ENCODE data around the gene CA9.

The CA9 gene

GRCh38 chr9:35691757-35692301 is 18.1 kb downstream of the CA9 start:
- DNase-seq (ENCODE audit: low read depth), result no peak

- DNase-seq (ENCODE audit: low read depth), result no peak
These were observed 22.2 kb downstream of the CA9 start for GRCh38 chr9:35695943-35696401.

- no peak for DNase-seq (ENCODE audit: low read depth)
These were observed 22.9 kb downstream of the CA9 start for GRCh38 chr9:35696520-35697215.

DNA sequence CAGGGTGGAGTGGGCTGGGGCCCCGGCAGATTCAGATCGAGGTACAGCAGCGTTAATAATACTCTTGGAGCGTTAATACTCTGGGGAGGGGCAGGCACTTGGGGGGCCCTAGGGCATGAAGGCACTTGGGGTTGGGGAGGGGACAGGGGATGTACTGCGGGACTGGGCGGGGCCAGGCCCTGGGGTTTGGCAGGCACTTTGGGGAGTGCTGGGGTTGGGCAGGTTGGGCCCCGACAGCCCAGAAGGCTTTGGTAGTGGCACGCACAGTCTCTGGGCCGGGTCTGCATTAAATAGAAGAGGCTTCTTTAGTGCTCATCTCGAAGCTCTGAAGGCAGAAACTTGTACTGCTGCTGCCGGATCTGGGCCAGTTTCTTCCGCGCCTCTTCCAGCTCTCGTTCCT is 23.8 kb downstream of the CA9 start:
- DNase-seq (ENCODE audit: low read depth), result no peak

GRCh38 chr9:35698231-35698630 is 24.5 kb downstream of the CA9 start:
- DNase-seq (ENCODE audit: low read depth), result no peak

DNA sequence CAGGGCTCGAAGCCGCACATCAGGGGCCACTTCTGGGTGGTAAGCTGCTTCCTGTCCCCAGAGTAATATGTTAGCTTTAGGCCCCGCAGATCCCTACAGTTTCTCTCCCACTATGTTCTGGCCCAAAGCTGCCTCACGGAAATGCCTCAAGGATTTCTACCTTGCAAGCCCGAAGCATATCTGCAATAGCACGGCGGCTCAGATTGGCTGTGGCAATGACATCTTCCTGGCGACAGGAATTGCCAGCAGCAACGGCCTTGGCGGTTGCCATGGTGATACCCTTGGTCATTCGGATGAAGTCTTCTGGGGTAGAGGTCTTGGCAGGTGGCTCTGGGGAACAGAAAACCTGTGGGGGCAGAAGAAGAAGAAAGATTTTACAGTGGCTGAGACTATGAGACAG is 26.3 kb downstream of the CA9 start:
- DNase-seq (ENCODE audit: low read depth), result no peak

DNA sequence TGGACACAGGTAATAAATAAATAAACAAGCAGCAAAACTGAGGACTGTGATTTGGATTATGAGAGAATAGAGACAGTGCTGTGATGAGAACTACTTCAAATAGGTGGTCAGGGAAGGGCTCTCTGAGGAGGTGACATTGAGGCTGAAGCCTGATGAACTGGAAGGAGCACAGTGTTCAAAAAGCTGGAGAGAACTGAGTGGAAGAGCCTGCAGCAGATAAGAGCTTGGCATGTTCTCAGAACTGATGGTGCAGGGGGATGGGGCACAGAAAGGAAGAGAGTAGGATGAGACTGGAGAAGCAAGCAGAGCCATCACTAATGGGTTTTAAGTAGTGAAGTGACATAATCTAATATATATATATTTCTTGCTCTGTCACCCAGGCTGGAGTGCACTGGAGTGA is 27.2 kb downstream of the CA9 start:
- no peak for DNase-seq (ENCODE audit: low read depth)

DNA sequence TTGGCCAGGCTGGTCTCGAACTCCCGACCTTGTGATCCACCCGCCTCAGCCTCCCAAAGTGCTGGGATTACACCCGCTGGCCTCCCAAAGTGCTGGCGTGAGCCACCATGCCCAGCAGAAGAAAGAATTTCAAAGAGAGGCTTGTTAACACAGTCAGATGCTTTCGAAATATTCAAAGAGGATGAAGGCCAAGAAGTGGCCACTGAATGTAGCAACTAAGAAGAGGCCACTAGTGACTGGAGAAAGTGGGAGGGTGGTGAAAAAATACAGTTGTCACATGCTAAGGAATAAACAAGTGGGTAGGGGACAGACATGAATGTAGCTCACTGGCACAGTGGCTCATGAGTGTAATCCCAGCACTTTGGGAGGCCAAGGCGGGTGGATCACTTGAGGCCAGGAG is 29.0 kb downstream of the CA9 start:
- no peak for DNase-seq (ENCODE audit: low read depth)

GRCh38 chr9:35703906-35704672 is 30.4 kb downstream of the CA9 start:
- DNase-seq (ENCODE audit: low read depth), result no peak

- no peak for DNase-seq (ENCODE audit: low read depth)
These were observed 31.6 kb downstream of the CA9 start for GRCh38 chr9:35705372-35705771.

- DNase-seq (ENCODE audit: low read depth), result no peak
These were observed 32.2 kb downstream of the CA9 start for GRCh38 chr9:35705836-35706430.

DNA sequence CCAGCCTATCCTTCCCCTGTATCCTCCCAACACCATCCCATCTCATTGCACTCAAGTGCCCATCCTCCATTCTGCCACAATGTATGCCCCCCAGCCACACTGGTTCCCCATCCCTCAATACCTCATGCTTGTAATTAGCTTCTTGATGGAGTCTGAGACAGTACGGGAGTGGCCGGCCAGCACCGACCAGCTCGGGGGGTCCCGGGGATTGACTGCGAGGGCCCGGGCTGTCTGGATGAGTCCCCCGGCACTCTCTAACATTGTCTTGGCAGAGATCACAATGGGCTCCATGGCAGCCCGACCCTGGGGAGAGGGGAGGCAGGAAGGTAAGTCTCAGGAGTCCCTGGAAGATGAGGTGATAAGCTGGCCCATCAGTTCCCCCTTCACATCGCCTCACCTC is 33.2 kb downstream of the CA9 start:
- DNase-seq (ENCODE audit: low read depth), result no peak

- DNase-seq (ENCODE audit: low read depth), result no peak
These were observed 34.4 kb downstream of the CA9 start for GRCh38 chr9:35708146-35708545.

DNA sequence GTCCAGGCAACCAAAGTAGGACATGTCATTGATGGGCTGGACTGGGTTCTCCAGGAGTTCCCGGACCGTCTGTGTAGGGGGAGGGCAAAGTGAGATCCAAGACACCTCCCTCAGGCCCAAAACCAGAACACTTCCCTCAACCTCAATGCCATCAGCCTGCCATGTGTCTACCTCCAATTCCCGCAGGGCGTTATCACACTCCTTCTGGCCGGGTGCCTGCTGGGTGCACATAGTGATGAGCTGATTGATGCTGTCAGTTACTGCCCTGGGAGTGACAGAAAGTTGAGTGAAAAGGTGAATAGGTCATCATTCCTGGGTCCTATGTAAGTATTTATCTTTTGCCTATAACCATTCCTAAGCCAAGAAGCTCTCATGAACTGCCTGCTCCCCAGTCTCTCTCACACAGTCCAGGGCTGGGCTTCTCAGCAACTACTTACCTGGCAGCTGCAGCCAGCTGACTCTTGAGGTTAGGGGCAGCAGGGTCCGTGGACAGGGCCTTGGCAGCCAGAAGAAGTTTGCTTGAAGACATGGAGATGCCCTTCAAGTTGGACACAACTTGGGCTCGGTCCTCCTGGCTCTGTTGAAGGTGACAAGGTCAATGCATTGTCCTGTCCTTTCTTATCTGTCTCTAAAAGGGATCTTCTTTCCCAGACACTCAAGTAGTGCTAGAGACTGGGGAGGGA is 37.2 kb downstream of the CA9 start:
- DNase-seq (ENCODE audit: low read depth), result no peak

- no peak for DNase-seq (ENCODE audit: low read depth)
These were observed 38.0 kb downstream of the CA9 start for GRCh38 chr9:35711501-35712428.

GRCh38 chr9:35712762-35713400 is 39.2 kb downstream of the CA9 start:
- no peak for DNase-seq (ENCODE audit: low read depth)

DNA sequence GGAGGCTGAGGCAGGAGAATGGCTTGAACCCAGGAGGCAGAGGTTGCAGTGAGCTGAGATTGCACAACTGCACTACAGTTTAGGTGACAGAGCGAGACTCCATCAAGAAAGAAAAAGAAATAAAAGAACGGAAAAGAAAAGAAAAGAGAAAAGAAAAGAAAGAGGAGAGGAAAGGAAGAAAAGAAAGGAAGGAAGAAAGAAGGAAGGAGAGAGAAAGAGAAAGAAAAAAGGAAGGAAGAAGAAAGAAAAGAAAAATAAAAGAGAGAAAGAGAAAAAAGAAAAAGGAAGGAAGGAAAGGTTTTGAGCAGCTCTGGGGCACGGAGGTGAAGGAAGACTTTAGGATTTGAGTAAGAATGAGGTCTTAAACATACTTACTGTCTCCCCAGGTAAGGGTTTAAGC is 39.9 kb downstream of the CA9 start:
- no peak for DNase-seq (ENCODE audit: low read depth)

- DNase-seq (ENCODE audit: low read depth), result no peak
These were observed 40.4 kb downstream of the CA9 start for GRCh38 chr9:35714123-35714522.

- no peak for DNase-seq (ENCODE audit: low read depth)
These were observed 41.0 kb downstream of the CA9 start for GRCh38 chr9:35714579-35715252.

GRCh38 chr9:35716230-35716629 is 42.5 kb downstream of the CA9 start:
- no peak for DNase-seq (ENCODE audit: low read depth)
